Parathyroid adenoma (tissue), 2 donors: ENCODE measurements around the gene TOM1L2.

Experiments used
- H2AFZ ChIP-seq: fragments of 300-600 bp; sonication (generic); one replicate; pipeline ENCODE4 v1.7.0; 2017; ENCODE audit warnings: antibody characterized with exemption, mild to moderate bottlenecking
- H3K27ac ChIP-seq: fragments of 300-600 bp; sonication (generic); one replicate; pipeline ENCODE4 v1.7.0; 2017
- H3K27me3 ChIP-seq: fragments of 300-600 bp; sonication (generic); one replicate; pipeline ENCODE4 v1.7.0; 2017; ENCODE audit warnings: low read length; ENCODE audit not compliant: control insufficient read depth, insufficient read depth
- H3K36me3 ChIP-seq: fragments of 300-600 bp; sonication (generic); one replicate; pipeline ENCODE4 v1.7.0; 2017; ENCODE audit warnings: low read length; ENCODE audit not compliant: control insufficient read depth, insufficient read depth
- H3K4me1 ChIP-seq: fragments of 300-600 bp; sonication (generic); one replicate; pipeline ENCODE4 v1.7.0; 2017; ENCODE audit warnings: control low read depth
- H3K4me2 ChIP-seq: fragments of 300-600 bp; sonication (generic); one replicate; pipeline ENCODE4 v1.7.0; 2017; ENCODE audit warnings: low read length
- H3K4me3 ChIP-seq: fragments of 300-600 bp; sonication (generic); one replicate; pipeline ENCODE4 v1.7.0; 2017; ENCODE audit warnings: low read depth, low read length
- H3K79me2 ChIP-seq: fragments of 300-600 bp; sonication (generic); one replicate; pipeline ENCODE4 v1.7.0; 2017; ENCODE audit warnings: control low read depth
- H3K9ac ChIP-seq: fragments of 300-600 bp; sonication (generic); one replicate; pipeline ENCODE4 v1.7.0; 2017; ENCODE audit warnings: mild to moderate bottlenecking
- H3K9me3 ChIP-seq: fragments of 300-600 bp; sonication (generic); one replicate; pipeline ENCODE4 v1.7.0; 2017; ENCODE audit warnings: low read length; ENCODE audit not compliant: control insufficient read depth
- TF ChIP-seq, protein P1 (sequence below): fragments of 300-600 bp; sonication (generic); IDR thresholded peaks from one replicate; pipeline ENCODE4 v1.7.0; 2017; ENCODE audit warnings: antibody characterized with exemption, mild to moderate bottlenecking
- donor health status: primary hyperparathyroidism.

TOM1L2 gene

DNA sequence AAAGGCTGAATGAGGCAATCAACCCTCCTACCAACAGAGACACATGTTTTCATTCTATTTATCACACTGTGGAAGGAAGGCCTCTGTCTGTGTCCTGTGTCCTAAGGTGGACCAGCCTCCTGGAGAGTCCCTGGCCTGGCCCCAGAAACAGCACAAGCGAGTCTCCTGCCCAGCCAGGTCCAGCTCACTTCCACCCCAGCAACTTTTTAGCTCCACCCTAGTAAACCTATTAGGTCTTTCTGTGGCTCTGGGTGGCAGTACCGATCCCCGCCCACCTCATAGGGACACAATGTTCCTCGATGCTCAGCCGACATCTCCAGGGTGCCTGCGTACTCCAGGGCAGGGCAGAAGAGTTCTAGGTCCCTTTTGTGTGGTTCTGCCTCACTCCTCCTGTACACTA lies 11.2 kb upstream of the TOM1L2 start:
- Histone ChIP-seq H3K79me2 (no peaks in the 10 kb centered on the region), H3K9me3 (no peaks in the 10 kb centered on the region), H3K9ac (no peak overlapping the region), H3K27ac (no peak overlapping the region), H3K4me2 (no peak overlapping the region), H3K27me3 (no peaks in the 10 kb centered on the region), H2AFZ (no peak overlapping the region), H3K4me3 (no peak overlapping the region), H3K4me1 (peaks cover 18% of the 10 kb centered on the region), H3K36me3 (no peaks in the 10 kb centered on the region)
- TF ChIP-seq, protein P1, sequence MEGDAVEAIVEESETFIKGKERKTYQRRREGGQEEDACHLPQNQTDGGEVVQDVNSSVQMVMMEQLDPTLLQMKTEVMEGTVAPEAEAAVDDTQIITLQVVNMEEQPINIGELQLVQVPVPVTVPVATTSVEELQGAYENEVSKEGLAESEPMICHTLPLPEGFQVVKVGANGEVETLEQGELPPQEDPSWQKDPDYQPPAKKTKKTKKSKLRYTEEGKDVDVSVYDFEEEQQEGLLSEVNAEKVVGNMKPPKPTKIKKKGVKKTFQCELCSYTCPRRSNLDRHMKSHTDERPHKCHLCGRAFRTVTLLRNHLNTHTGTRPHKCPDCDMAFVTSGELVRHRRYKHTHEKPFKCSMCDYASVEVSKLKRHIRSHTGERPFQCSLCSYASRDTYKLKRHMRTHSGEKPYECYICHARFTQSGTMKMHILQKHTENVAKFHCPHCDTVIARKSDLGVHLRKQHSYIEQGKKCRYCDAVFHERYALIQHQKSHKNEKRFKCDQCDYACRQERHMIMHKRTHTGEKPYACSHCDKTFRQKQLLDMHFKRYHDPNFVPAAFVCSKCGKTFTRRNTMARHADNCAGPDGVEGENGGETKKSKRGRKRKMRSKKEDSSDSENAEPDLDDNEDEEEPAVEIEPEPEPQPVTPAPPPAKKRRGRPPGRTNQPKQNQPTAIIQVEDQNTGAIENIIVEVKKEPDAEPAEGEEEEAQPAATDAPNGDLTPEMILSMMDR: no peak

DNA sequence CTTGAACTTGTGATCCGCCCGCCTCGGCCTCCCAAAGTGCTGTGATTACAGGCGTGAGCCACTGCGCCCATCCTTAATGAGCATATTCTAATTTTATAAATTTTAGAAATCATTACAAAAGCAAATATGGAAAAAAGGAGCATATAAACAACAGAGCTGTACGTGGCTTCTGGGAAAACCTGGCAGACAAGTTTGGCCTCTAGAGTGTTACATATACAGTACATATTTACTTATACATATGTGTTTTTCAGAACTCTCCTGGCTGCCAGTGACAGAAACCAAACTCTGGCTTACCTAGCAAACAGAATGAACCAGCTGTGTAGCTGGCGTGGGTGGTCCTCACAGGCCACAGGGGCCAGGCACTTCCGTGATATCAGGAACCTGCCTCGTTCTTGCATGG lies 10.6 kb upstream of the TOM1L2 start:
- Histone ChIP-seq H3K27ac (no peak overlapping the region), H3K4me2 (no peak overlapping the region), H3K9me3 (no peaks in the 10 kb centered on the region), H3K36me3 (no peaks in the 10 kb centered on the region), H3K4me1 (peaks cover 18% of the 10 kb centered on the region), H3K79me2 (no peaks in the 10 kb centered on the region), H3K4me3 (no peak overlapping the region), H3K9ac (no peak overlapping the region), H3K27me3 (no peaks in the 10 kb centered on the region), H2AFZ (no peak overlapping the region)
- TF ChIP-seq, protein P1: no peak

DNA sequence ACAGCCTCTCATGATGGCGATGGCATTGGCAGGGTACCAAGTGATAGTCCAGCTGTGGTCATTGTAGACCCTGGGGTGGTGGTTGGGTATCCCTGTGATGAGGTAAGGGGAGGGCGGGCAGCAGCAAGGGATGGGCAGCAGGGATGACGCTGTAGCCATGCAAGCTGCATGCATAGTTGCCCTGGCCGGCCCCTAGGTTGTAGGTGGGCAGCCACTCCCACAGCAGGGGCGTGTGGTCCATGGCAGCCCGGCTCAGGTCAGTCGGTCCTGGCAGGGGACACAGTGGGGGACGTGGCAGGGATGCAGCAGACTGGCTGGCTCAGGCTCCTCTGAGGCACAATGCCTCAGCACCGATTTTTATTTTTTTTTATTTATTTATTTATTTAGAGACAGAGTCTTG lies 9.1 kb upstream of the TOM1L2 start:
- Histone ChIP-seq H3K4me3 (no peak overlapping the region), H3K9ac (no peak overlapping the region), H3K4me1 (peaks cover 18% of the 10 kb centered on the region), H3K9me3 (no peaks in the 10 kb centered on the region), H2AFZ (no peak overlapping the region), H3K27ac (no peak overlapping the region), H3K4me2 (no peak overlapping the region), H3K27me3 (no peaks in the 10 kb centered on the region), H3K79me2 (no peaks in the 10 kb centered on the region), H3K36me3 (no peaks in the 10 kb centered on the region)
- TF ChIP-seq, protein P1: no peak

DNA sequence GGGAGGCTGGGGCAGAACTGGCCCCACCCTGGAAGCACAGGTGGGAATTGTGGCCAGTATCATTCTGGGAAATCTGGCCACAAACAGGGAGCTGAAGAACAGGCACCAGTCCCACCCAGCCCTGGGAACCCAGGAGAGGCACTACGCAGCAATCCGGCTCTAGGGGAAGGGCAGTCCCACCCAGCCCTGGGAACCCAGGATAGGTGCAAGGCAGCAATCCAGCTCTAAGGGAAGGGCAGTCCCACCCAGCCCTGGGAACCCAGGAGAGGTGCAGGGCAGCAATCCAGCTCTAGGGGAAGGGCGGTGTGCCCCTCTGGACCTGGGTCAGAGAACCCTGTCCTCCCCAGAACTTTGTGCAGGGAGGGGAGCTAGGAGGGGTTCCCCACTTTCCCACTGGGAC lies 7.6 kb upstream of the TOM1L2 start:
- no peaks in the 10 kb centered on the region for H3K27me3 ChIP-seq
- H3K4me1 ChIP-seq: peaks cover 18% of the 10 kb centered on the region
- peak overlapping the region; percentile 90 for H2AFZ ChIP-seq
- TF ChIP-seq, protein P1: no peak
- H3K27ac ChIP-seq: peak overlapping the region; percentile 98
- no peaks in the 10 kb centered on the region for H3K9me3 ChIP-seq
- no peaks in the 10 kb centered on the region for H3K36me3 ChIP-seq
- H3K9ac ChIP-seq: no peak overlapping the region
- no peak overlapping the region for H3K4me3 ChIP-seq
- H3K79me2 ChIP-seq: no peaks in the 10 kb centered on the region
- peak overlapping the region; percentile 43 for H3K4me2 ChIP-seq

DNA sequence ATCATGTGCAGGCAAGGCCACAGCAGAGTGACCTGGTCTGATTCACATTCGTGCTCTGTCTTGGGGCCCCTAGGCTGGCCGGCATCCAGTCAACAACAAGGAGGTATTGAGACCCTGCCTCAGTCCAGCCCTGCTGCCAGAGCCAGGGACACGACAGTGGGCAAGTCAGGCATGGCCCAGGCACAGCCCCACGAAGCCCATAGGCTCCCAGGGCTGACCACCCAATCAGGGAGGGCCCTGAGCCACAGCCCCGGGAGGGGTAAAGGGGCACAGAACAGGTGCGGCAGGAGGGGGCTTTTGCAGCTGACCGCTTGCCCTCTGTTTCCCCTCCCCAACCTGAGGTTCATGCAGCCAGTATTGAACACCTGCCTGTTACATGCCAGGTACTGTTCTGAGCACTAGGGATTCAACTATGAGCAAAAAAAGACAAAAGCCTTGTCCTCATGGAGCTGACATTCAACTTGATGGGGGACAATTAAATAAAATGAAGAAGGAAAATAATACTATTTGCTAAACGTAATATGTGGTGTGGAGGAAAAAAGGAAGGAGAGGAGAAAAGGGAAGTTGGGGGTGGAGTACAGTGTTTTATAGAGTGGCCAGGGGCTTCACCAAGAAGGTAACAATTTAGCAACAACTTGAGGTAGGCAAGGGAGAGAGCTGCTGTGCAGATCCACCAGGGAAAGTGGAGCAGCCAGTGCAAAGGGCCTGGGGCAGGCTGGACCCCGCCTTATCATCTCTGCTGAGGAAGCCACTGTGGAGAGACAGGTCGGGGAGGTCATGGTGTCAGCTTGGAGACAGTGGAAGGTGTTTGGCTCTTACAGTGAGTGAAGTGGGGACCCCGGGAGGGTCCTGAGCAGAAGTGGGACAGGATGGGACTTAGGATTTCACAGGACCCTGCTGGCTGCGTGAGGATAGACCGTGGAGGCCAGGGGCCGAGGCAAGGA lies 6.6 kb upstream of the TOM1L2 start:
- no peak overlapping the region for H3K4me3 ChIP-seq
- TF ChIP-seq, protein P1: no peak

More for the DNA sequence above, 6.6 kb upstream of the TOM1L2 start:
- no peaks in the 10 kb centered on the region for H3K27me3 ChIP-seq
- peak overlapping the region; percentile 90 for H2AFZ ChIP-seq
- H3K4me2 ChIP-seq: peak overlapping the region; percentile 43
- peak overlapping the region; percentile 98 for H3K27ac ChIP-seq
- H3K36me3 ChIP-seq: no peaks in the 10 kb centered on the region
- no peaks in the 10 kb centered on the region for H3K9me3 ChIP-seq
- peaks cover 19% of the 10 kb centered on the region for H3K4me1 ChIP-seq
- H3K9ac ChIP-seq: no peak overlapping the region
- H3K79me2 ChIP-seq: no peaks in the 10 kb centered on the region
